ENCODE results near the gene LDHAL6A. TPM values are rescaled to one million over a fixed set of nuclear protein-coding genes. Genes with fewer than 3 reads are reported as not detected.

LDHAL6A gene
- not detected in 2 replicates for total RNA-seq

DNA sequence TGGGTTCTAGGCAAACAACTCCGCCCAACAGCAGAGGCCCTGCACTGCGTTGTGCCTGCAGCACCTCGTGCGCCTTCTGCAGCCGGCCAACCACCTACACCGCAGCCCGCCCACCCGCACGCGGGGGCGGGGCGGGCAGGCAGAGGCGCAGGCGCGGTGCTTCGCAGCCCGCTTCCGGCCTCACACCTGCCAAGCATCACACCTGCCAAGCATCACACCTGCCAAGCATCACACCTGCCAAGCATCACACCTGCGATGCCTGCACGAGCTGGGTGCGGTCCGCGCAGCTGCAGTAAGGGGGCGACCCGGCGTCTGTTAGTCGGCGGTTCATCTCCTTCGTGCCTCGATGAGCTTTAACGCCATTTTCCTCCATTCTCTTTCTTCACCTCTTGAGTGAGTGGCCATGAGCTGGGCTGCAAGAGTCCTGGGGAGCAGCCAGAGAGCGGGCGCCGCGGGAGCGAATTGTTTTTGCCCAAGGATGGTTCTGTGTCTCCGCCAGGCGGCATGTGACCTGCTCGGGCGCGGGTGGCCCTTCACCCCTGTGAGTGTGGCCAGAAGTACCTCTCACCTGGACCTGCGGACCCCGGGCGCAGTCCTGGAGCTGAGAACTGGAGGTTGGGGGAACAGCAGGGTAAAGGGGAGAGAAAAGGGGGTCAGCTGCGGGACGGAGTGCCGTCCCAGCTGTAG, at the start of gene LDHAL6A:
LDHAL6A (plus strand) TSS at position 171 of the 687 bp plus-strand sequence. CDS start 825 bp downstream, outside the sequence.

DNA sequence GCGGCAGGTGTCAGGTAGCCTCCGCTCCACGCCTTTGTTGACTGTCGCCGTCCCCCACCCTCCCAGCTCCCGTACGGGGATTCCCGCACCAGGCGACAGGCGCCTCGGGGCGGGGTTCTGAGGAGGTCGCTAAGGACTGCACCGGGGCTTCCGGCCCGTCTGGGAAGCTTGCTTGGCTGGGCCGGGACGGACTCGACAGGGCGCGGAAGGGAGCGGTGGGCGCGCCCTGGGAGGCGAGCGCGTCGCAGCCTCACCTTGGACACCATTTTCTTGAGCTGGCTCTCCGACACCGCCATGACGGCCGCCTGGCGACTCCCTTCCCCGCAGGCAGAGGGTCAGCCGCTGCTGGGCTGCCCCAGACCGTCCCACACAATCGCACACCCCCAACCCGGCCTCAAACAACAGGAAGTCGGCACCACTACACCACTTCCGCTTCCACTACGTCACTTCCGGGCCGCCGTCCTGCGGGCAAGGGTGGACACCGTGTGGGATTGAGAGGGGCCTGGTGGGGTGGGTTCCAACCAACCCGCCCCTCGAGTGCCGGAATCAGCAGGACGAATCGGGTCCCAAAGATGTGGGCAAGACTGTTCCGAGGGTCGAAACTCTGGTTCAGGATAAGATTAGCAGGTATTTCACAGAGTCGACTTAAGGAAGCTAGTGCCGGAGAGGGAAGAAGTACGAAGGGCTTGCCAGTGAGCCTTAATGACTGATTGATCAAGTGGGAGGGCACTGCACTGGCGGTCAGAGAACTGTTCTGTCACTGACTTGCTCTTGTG, 71.1 kb downstream of the LDHAL6A start, which contains the start of gene TSG101:
TSG101 (minus strand) TSS at position 422 of the 776 bp plus-strand sequence; CDS start at position 296, 126 bp downstream.

Other genes starting within 250 kb of the LDHAL6A start
- gene SAA4, start 219.1 kb upstream of the LDHAL6A start, total RNA-seq: not detected in 2 replicates
- not detected in 2 replicates for gene SAA2, start 207.2 kb upstream of the LDHAL6A start, total RNA-seq
- not detected in 2 replicates for gene SAA1, start 189.6 kb upstream of the LDHAL6A start, total RNA-seq
- gene HPS5, start 133.7 kb upstream of the LDHAL6A start, total RNA-seq: 9.7 and 17.3 TPM in 2 replicates
- gene GTF2H1, start 133.3 kb upstream of the LDHAL6A start, total RNA-seq: 48.1 and 62.7 TPM in 2 replicates
- gene LDHA, start 61.3 kb upstream of the LDHAL6A start, total RNA-seq: 656 and 674 TPM in 2 replicates
- gene LDHC, start 43.5 kb upstream of the LDHAL6A start, total RNA-seq: 0.25 TPM in 1 of 2 replicates, not detected in the other
- gene TSG101, start 71.1 kb downstream of the LDHAL6A start, total RNA-seq: 48.3 and 68.1 TPM in 2 replicates
- 21.7 and 25.4 TPM in 2 replicates for gene UEVLD, start 132.9 kb downstream of the LDHAL6A start, total RNA-seq
- 0.87 TPM in 1 of 2 replicates, not detected in the other for gene MISFA, start 143.9 kb downstream of the LDHAL6A start, total RNA-seq
- gene SPTY2D1, start 178.5 kb downstream of the LDHAL6A start, total RNA-seq: 11.1 and 17.3 TPM in 2 replicates
- gene TMEM86A, start 242.9 kb downstream of the LDHAL6A start, total RNA-seq: 0.93 and 1.6 TPM in 2 replicates